GM12864 (cell line): ENCODE data around the gene PRRT4.

Experiments used
- DNase-seq: peaks from one replicate; pipeline ENCODE4 v3.0.0-alpha.2; 2011; ENCODE audit warnings: low read depth
- H3K4me3 ChIP-seq: 2 replicates; pipeline ENCODE4 v1.5.1; 2011; ENCODE audit warnings: mild to moderate bottlenecking, low read depth, low read length, control low read depth
- CTCF ChIP-seq: IDR thresholded peaks from 2 replicates; pipeline ENCODE4 v1.5.1; 2011; ENCODE audit warnings: low read depth, mild to moderate bottlenecking, moderate library complexity, low read length, control low read depth, inconsistent platforms; ENCODE audit errors: missing control alignments

The PRRT4 gene

GRCh38 chr7:128359939-128360338, 1.6 kb downstream of the PRRT4 start:
- TF ChIP-seq CTCF = no peak
- no peak overlapping the region for H3K4me3 ChIP-seq
- no peak for DNase-seq

DNA sequence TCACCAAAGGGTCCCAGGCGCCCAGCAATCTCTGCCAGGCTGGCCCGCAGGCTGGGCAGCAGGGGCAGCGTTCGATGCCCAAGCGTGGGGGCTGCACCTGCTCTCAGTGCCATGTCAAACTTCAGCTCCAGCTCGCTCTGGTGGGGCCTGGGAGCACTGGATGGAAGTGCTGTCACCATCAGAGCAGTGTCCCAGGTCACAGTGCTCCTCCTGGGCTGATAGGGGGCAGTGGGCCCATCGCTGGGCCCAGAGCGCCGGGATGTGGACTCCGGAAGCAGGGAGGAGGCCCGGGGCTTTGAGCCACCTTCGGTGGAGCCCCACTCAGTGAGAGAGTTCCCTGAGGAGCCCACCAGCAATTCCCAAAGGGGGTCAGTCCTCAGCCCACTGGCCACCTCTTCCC, 2.2 kb downstream of the PRRT4 start:
- TF ChIP-seq CTCF = no peak
- H3K4me3 ChIP-seq = no peak overlapping the region
- DNase-seq = no peak

DNA sequence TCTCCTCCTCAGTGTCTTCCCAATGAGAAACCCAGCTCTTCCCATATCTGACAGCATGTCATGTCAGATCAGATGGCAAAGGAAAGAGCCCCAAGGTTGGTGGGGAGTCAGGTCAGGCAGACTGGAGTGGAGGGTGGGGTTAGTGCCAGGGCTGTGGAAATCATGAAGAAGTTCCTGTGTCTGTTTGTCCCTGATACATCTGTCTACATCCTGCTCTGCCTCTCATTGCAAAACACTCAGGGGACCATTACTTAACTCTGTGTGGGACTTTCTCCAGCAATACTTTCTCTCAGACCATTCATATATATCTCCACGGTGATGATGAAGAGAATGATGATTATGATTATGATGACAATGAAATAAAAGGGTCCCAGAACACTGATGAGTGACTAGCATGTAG, 3.3 kb downstream of the PRRT4 start:
- no peak for TF ChIP-seq CTCF
- DNase-seq = no peak
- no peak overlapping the region for H3K4me3 ChIP-seq

DNA sequence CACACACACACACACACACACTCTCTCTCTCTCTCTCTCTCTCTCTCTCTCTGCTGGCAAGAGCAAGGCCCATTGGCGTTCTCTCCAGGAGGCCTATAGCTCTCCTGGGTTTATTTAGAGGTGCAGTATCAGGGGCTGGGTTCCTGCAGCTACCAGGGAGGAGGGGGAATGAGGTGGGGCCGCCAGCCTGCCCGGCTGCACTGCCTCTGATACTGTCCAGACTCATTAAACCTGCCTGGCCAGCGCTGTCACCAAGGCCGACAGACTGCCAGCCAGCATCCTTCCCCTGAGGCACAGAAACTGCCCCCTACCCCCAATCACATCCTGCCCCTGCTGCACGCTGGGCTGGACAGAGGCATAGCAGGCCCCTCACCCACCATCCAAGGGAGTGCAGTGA, 4.3 kb downstream of the PRRT4 start:
- TF ChIP-seq CTCF = no peak
- DNase-seq = no peak

GRCh38 chr7:128356546-128357216, 4.8 kb downstream of the PRRT4 start:
- no peak for DNase-seq
- no peak for TF ChIP-seq CTCF
- no peak overlapping the region for H3K4me3 ChIP-seq

More for the DNA sequence above, 4.3 kb downstream of the PRRT4 start:
- H3K4me3 ChIP-seq = no peak overlapping the region

- no peak for DNase-seq
- H3K4me3 ChIP-seq = no peak overlapping the region
- no peak for TF ChIP-seq CTCF
Measured at GRCh38 chr7:128353610-128354009, 7.9 kb downstream of the PRRT4 start.

DNA sequence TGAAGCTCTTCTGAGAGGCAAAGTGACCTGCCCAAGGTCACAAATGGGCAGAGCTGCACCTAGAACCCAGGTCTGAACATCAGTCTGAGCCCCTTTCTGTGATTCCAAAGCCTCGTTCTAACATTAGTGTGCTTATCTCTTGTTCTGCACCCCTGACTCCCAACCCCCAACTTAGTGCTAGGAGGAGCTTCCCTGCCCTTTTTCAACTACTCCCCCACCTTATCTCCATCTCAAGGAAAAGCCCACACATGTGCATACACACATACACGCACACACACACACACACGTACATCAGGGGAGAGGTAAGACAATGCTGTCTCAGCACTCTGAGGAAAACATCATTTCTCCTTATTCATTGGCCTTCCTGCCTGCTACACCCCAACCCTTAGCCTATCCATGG, 8.3 kb downstream of the PRRT4 start:
- no peak overlapping the region for H3K4me3 ChIP-seq
- DNase-seq = no peak

More for the DNA sequence above, 8.3 kb downstream of the PRRT4 start:
- no peak for TF ChIP-seq CTCF
